SK-N-SH (cell line): ENCODE data around the gene JMJD1C.

Experiments
- CHD2 ChIP-seq: fragments of 150-350 bp; IDR thresholded peaks from 2 replicates; pipeline ENCODE4 v1.6.1; 2018; ENCODE audit warnings: low read length; ENCODE audit not compliant: partially characterized antibody
- TF ChIP-seq, protein P1 (sequence below): fragments of 200-600 bp; sonication (generic); IDR thresholded peaks from 2 replicates; pipeline ENCODE4 v1.6.1; 2017; ENCODE audit warnings: antibody characterized with exemption, mild to moderate bottlenecking, moderate library complexity
- TF ChIP-seq, protein P2 (sequence below): IDR thresholded peaks from 2 replicates; pipeline ENCODE4 v1.6.1; 2012; ENCODE audit warnings: mild to moderate bottlenecking, low read depth, low read length, moderate library complexity

DNA sequence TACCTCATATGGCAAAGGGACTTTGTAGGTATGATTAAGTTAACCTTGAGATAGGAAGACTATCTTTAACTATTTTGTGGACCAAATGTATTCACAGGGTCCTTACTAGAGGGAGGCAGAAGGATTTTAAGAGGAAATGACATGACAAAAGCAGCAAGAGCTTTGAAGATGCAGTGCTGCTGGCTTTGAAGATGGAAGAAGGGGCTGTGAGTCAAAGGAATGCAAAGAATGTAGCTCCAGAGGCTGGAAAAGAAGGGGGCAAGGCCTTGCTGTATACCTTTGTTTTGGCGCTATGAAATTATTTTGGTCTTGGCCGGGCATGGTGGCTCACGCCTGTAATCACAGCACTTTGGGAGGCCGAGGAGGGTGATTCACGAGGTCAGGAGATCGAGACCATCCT is 335.9 kb downstream of the JMJD1C start:
- TF ChIP-seq CHD2, result no peak
- TF ChIP-seq, protein P1, sequence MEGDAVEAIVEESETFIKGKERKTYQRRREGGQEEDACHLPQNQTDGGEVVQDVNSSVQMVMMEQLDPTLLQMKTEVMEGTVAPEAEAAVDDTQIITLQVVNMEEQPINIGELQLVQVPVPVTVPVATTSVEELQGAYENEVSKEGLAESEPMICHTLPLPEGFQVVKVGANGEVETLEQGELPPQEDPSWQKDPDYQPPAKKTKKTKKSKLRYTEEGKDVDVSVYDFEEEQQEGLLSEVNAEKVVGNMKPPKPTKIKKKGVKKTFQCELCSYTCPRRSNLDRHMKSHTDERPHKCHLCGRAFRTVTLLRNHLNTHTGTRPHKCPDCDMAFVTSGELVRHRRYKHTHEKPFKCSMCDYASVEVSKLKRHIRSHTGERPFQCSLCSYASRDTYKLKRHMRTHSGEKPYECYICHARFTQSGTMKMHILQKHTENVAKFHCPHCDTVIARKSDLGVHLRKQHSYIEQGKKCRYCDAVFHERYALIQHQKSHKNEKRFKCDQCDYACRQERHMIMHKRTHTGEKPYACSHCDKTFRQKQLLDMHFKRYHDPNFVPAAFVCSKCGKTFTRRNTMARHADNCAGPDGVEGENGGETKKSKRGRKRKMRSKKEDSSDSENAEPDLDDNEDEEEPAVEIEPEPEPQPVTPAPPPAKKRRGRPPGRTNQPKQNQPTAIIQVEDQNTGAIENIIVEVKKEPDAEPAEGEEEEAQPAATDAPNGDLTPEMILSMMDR, result no peak
- TF ChIP-seq, protein P2, sequence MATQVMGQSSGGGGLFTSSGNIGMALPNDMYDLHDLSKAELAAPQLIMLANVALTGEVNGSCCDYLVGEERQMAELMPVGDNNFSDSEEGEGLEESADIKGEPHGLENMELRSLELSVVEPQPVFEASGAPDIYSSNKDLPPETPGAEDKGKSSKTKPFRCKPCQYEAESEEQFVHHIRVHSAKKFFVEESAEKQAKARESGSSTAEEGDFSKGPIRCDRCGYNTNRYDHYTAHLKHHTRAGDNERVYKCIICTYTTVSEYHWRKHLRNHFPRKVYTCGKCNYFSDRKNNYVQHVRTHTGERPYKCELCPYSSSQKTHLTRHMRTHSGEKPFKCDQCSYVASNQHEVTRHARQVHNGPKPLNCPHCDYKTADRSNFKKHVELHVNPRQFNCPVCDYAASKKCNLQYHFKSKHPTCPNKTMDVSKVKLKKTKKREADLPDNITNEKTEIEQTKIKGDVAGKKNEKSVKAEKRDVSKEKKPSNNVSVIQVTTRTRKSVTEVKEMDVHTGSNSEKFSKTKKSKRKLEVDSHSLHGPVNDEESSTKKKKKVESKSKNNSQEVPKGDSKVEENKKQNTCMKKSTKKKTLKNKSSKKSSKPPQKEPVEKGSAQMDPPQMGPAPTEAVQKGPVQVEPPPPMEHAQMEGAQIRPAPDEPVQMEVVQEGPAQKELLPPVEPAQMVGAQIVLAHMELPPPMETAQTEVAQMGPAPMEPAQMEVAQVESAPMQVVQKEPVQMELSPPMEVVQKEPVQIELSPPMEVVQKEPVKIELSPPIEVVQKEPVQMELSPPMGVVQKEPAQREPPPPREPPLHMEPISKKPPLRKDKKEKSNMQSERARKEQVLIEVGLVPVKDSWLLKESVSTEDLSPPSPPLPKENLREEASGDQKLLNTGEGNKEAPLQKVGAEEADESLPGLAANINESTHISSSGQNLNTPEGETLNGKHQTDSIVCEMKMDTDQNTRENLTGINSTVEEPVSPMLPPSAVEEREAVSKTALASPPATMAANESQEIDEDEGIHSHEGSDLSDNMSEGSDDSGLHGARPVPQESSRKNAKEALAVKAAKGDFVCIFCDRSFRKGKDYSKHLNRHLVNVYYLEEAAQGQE, result no peak
